Fibroblast of skin of scalp (primary cell): ENCODE data around the gene CES4A.

Experiments
- DNase-seq: peaks from one replicate; pipeline ENCODE4 v3.0.0-alpha.2; 2013

CES4A gene

DNA sequence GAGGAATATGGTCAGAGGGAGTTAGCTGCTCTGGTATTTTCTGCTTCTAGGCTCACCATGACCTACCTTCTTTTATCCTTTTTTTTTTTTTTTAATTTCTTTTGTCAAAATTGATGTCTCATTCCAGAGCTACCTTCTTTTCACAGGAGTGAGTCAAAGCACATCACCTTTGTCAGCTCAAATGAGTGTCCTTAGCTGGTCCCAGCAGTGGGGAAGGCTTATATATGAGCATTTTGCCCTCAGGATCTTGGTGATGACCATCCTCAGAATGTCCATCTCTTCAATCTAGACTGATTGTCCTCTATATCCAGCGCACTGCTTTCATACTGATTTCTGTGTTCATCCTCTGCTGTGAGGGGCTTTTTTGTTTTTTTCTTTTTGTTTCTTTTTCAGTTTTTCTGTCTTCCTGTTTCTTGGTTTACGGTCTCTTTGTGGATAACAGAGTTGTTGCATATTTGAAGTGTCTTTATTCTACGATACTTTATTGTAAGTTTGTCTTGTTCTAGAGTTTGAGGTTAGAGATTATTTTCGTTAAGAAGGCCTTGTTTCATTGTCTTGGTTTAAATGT, 65.5 kb downstream of the CES4A start:
- DNase-seq: no peak

GRCh38 chr16:67054901-67055300, 66.5 kb downstream of the CES4A start:
- no peak for DNase-seq

- peak; percentile 98 for DNase-seq
Observed at GRCh38 chr16:67055712-67056487, 67.5 kb downstream of the CES4A start.
